T1000 (cell line): ENCODE data around the gene AQP12B.
"Not testable (repeated sequence)": the region's sequence is repeated elsewhere in the genome, so short reads cannot be mapped to it uniquely, and the experiment has no call there.

Source experiments
- DNase-seq: peaks from one replicate; lab custom pipeline; 2025; ENCODE audit warnings: mixed read lengths; lab: John Stamatoyannopoulos, UW

Gene AQP12B

GRCh38 chr2:240682431-240683224 is at the start of gene AQP12B:
Gene AQP12B (minus strand): TSS chr2:240682885. CDS start chr2:240682837, 48 bp downstream.
- not testable (repeated sequence) for DNase-seq

GRCh38 chr2:240732184-240732583 is 49.5 kb upstream of the AQP12B start:
- DNase-seq: no peak

GRCh38 chr2:240731178-240731545 is 48.5 kb upstream of the AQP12B start:
- no peak for DNase-seq

GRCh38 chr2:240730501-240731177 is 48.0 kb upstream of the AQP12B start:
- no peak for DNase-seq

- no peak for DNase-seq
Observed at GRCh38 chr2:240728827-240729226, 46.1 kb upstream of the AQP12B start.

GRCh38 chr2:240728361-240728760 is 45.7 kb upstream of the AQP12B start:
- no peak for DNase-seq

- DNase-seq: no peak
Observed at GRCh38 chr2:240727913-240728312, 45.2 kb upstream of the AQP12B start.

- no peak for DNase-seq
Observed at GRCh38 chr2:240727439-240727838, 44.8 kb upstream of the AQP12B start.

- DNase-seq: no peak
Observed at GRCh38 chr2:240726876-240727275, 44.2 kb upstream of the AQP12B start.

- DNase-seq: no peak
Observed at GRCh38 chr2:240725671-240726070, 43.0 kb upstream of the AQP12B start.

- no peak for DNase-seq
Observed at GRCh38 chr2:240725266-240725665, 42.6 kb upstream of the AQP12B start.

- DNase-seq: no peak
Observed at GRCh38 chr2:240724431-240724830, 41.7 kb upstream of the AQP12B start.

- no peak for DNase-seq
Observed at GRCh38 chr2:240723851-240724250, 41.2 kb upstream of the AQP12B start.

GRCh38 chr2:240722796-240723735 is 40.4 kb upstream of the AQP12B start:
- no peak for DNase-seq

- DNase-seq: no peak
Observed at GRCh38 chr2:240722376-240722775, 39.7 kb upstream of the AQP12B start.

- DNase-seq: no peak
Observed at GRCh38 chr2:240721596-240722180, 39.0 kb upstream of the AQP12B start.

- no peak for DNase-seq
Observed at GRCh38 chr2:240720686-240721595, 38.3 kb upstream of the AQP12B start.

GRCh38 chr2:240719676-240720545 is 37.2 kb upstream of the AQP12B start:
- no peak for DNase-seq

GRCh38 chr2:240718896-240719490 is 36.3 kb upstream of the AQP12B start:
- no peak for DNase-seq
